GM18505 (cell line): ENCODE data around the gene KANK3.
A peak's percentile ranks its signal among the peaks of the same experiment; 100 is the strongest.
"Not testable (repeated sequence)": the region's sequence is repeated elsewhere in the genome, so short reads cannot be mapped to it uniquely, and the experiment has no call there.

Experiments used
- ATAC-seq: cut with Tn5 transposase; IDR thresholded peaks from one replicate; pipeline ENCODE4 v1.9.1; 2021; ENCODE audit not compliant: unreplicated experiment
- POLR2A ChIP-seq: IDR thresholded peaks from 4 replicates; pipeline ENCODE4 v1.6.1; 2011; ENCODE audit warnings: borderline replicate concordance; ENCODE audit not compliant: insufficient read depth, insufficient read length; ENCODE audit errors: extremely low read depth

Gene KANK3

GRCh38 chr19:8308891-8309291 is 34.2 kb downstream of the KANK3 start:
- ATAC-seq: no peak
- TF ChIP-seq POLR2A: no peak

- TF ChIP-seq POLR2A: peak; percentile 83
- peak; percentile 73 for ATAC-seq
Observed at GRCh38 chr19:8307965-8308866, 34.8 kb downstream of the KANK3 start, which contains the start of gene CD320. Gene CD320, minus strand, starts transcription at chr19:8308358. Its CDS starts 68 bp downstream, at chr19:8308290.

- TF ChIP-seq POLR2A: no peak
Observed at GRCh38 chr19:8307400-8307964, 35.6 kb downstream of the KANK3 start.

GRCh38 chr19:8306235-8307054 is 36.6 kb downstream of the KANK3 start:
- ATAC-seq: no peak
- TF ChIP-seq POLR2A: no peak

More at GRCh38 chr19:8307400-8307964, 35.6 kb downstream of the KANK3 start:
- ATAC-seq: no peak

GRCh38 chr19:8305798-8306197 is 37.3 kb downstream of the KANK3 start:
- no peak for ATAC-seq
- no peak for TF ChIP-seq POLR2A

- TF ChIP-seq POLR2A: no peak
- no peak for ATAC-seq
Observed at GRCh38 chr19:8304841-8305621, 38.0 kb downstream of the KANK3 start.

GRCh38 chr19:8302734-8303133 is 40.3 kb downstream of the KANK3 start:
- no peak for TF ChIP-seq POLR2A
- ATAC-seq: no peak

GRCh38 chr19:8302357-8302691 is 40.7 kb downstream of the KANK3 start:
- no peak for ATAC-seq
- TF ChIP-seq POLR2A: no peak

GRCh38 chr19:8291337-8291736 is 51.7 kb downstream of the KANK3 start:
- not testable (repeated sequence) for ATAC-seq

GRCh38 chr19:8276508-8276907 is 66.6 kb downstream of the KANK3 start:
- not testable (repeated sequence) for ATAC-seq
